HG02885 (cell line): ENCODE measurements around the gene GALC.
"Not testable (repeated sequence)": the region's sequence is repeated elsewhere in the genome, so short reads cannot be mapped to it uniquely, and the experiment has no call there.

Experiments
- ATAC-seq: cut with Tn5 transposase; IDR thresholded peaks from one replicate; pipeline ENCODE4 v1.9.1; 2021; ENCODE audit warnings: mild to moderate bottlenecking; ENCODE audit not compliant: unreplicated experiment, poor library complexity

The GALC gene

DNA sequence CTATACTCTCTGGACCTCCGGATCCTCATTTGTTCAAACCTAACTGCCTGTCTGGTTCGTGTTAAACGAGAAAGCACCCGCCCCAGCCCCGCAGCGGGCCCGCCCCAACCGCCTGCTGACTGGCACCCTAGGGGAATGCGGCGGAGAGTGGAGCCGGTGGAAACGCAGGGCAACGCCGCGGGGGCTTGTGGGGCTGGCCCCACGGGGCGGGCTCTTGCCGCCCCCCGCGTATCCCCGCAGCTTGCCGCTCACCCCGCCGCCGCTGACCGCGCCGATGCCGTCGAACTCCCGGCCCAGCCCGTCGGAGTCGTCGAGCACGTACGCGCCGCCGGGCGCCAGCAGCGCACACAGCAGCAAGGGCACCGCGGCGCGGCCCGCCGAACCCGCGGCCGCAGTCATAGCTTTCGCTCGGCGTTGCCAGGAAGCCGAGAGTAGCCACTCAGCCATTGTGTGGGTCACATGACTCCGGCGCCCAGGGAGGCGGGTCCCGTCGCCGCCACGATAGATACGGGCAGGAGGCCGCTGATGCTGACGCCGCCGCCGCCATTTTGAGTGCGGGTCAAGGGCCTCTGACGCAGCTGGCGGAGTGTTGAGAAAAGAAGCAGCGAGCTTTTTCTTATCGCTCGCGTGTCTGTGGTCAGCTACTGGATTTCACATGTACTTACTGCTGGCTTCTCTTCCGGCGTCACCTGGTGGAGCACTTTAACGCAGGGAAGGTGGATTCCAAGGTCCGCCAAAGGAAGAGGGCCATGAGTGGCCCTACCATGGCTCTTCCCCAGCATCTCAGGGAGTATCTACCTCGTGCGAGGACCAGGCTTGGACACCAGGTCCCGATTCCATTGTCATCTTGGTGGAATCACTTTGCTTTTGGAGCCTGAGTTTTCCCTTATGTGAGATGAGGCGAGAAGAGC, at the start of gene GALC:
GALC (minus strand) TSS at position 465 of the 911 bp plus-strand sequence; CDS start at position 447, 18 bp downstream.
- ATAC-seq, result peak; percentile 85

DNA sequence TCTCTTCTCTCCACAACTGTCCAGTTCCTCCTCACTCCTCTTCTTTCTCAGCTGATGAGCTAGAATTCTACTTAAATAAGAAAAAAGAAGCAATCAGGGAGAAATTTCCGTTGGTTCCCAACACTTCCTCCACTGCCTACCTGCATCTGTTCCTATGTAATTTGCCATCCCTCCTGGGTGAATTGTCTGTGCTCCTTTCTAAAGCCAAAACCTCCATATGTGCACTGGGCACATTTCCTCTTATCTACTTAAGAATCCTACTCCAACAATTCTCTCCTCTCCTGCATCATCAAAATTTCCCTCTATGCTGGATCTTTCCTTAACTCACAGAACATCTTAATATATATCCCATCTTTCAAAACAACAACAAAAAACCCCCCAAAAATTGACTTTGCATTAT, 47.2 kb upstream of the GALC start:
- no peak for ATAC-seq

DNA sequence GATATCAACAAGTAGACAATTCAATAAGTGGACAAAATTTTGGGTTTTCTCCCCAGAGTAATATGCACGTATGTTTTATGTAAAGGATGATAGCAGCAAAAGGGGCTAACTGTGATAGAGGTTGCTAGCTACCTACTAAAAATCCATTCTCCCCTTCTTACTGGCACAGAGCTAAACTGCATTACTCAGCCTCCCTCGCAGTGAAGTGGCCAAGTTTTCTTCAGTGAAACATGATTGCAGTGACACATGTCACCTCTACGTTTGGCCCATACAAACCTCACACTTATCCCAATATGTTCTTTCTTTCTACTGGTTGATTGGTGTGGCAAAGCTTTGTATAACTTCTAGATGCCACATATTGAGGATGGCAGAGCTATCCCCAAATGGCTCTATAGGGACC, 46.2 kb upstream of the GALC start:
- no peak for ATAC-seq

DNA sequence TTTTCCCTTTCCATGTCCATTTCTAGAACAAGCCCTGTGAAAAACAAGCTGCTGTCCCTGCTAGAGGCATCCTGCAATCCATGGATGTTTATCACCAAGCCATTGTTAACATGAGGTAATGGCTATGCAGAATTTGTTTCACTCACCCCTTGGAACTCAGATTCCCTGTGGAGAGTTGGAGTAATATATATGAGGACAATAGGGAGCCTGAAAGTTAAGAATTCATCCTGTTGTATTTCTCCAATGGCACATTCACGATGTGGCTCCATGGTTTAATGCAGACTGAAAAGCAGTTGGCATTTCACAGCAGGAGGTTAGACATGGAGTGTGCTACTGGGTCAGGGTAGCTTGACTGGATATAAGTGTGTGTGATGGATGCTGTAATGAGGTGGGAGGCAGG, 44.3 kb upstream of the GALC start:
- ATAC-seq, result no peak

DNA sequence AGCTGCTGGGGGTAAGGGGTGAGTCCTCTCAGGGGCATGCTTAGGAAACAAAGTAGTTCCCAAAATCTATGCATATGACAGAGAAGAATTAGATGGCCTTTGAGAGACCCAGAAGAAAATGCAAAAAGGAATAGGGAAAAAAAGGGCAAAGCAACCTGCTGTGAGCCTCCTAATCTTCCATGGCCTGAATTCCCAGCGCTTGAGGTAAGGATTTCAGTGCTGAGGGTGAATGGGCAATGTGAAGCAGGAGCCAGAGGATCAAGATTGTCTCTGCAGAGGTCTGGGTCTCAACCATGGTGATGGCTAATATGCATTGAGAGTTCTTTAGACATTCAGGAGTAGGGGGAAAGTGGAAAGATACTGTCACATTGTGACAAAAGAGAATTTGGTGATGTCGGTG, 43.4 kb upstream of the GALC start:
- no peak for ATAC-seq

DNA sequence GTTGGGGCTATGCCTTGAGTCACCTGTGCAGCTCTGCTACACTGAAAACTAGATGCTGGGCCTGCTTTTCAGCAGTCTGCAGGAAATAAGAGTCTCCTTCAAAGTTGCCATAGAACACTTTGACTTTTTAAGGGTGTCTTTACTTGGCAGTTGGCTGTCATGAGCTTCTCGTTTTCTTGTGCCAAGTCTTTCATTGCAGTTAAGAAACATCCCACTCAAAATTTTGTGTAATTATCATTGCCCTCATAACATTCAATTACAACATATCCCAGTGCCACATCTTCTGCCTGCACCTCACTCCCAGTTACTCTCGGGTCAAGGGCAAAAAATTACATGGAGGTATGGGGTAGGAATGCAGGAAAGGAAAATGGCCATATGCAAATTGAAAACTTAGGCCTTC, 41.1 kb upstream of the GALC start:
- no peak for ATAC-seq

DNA sequence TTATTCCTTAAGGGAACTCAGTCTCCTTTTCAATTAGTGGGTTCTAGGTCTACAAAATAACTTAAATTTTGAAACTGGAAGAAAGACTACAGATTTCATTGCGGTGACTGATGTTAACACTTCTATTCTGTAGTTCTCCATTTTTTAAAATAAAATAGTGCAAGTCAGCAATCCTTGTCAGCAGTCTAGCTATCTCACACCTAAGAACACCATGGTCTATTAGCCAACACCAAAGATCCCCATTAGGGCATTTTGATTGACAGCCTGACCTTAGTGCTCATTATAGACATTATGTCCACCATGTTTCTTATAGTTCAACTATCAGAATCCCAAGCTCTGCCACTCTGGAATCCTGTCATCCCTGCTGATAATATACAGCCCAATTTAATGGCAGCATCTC, 39.4 kb upstream of the GALC start:
- ATAC-seq, result no peak

DNA sequence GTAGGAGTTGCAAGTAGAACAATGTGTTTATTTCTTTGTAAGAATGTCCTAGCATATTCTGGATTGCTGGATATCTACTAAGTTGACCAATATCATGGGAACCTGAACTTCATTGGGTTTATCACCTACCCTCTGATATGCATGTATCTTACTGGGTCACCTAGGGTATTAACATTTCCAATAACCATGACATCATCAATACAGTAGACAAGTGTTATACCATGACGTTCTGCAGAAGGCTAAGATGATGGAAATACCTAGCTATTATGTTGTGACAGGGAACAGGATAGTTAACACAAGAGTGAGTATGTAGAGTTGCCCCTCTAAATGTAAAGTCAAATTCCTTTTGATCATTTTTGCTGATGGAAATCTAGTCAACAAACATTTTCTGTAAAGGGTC, 37.9 kb upstream of the GALC start:
- ATAC-seq, result no peak

DNA sequence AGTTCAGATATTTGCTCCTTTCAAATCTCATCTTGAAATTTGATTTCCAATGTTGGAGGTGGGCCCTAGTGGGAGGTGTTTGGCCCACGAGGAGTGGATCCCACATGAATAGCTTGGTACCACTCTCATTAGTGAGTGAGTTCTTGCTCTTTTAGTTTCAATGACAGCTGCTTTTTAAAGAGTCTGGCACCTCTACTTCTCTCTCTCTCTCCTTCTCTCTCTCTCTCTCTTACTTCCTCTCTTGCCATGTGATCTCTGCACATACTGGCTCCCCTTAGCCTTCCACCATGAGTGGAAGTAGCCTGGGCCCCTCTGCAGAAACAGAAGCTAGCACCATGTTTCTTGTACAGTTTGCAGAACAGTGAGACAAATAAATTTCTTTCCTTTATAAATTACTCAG, 37.1 kb upstream of the GALC start:
- no peak for ATAC-seq

DNA sequence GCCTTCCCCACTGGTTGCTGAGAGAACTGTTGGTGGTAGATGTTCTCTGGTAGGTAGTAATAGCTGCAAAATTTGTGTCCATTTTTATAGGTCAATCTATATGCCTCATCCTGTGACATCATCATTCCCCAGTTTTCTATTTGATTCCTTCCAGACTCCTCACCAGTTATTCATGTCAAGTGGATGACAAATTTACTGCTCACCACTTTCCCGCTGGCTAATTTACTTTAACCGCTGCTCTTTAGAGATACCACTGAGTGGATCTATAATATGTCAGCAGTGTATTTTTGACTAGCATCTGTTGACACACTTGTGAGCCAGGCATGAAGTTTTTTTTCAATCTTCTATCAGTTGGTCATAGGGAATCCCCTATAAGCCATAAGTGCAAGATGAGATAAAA, 36.5 kb upstream of the GALC start:
- ATAC-seq, result no peak

DNA sequence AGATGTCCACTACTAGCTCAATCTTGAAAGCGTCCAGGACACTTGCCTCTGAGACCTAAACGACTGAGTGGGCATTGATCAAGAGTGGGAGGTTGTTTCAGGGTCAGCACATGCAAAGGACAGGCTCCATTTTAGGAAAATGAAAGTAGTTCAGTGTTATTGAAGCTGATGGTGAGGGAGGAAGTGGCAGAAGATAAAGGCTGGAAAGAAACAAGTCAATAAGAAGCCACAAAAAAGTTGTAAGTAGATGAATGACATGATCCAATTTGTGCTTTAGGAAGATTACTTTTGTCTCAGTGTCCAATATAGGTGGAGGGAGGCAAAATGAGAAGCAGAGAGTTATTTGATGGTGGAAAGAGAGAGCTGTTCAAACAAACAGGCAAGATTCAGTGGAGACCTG, 33.9 kb upstream of the GALC start:
- ATAC-seq, result peak; percentile 65

DNA sequence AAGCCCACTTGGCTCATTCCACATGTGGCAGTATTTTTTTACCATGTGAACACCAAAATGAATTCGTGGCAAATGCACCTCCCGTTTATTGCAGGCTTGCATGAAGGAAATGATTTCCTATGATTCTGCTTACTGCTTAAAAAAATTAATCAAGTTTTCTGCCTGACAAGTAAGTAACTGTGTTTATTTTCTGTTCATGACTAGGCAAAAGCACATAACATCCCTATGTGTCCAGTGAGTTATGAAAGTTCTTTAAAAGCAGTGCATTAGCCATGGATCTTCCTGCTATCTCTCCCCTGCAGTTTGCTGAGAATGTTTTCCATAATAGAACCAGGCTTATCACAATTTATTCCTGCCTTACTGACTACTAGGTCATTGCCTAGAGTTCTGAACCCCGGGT, 32.3 kb upstream of the GALC start:
- no peak for ATAC-seq

DNA sequence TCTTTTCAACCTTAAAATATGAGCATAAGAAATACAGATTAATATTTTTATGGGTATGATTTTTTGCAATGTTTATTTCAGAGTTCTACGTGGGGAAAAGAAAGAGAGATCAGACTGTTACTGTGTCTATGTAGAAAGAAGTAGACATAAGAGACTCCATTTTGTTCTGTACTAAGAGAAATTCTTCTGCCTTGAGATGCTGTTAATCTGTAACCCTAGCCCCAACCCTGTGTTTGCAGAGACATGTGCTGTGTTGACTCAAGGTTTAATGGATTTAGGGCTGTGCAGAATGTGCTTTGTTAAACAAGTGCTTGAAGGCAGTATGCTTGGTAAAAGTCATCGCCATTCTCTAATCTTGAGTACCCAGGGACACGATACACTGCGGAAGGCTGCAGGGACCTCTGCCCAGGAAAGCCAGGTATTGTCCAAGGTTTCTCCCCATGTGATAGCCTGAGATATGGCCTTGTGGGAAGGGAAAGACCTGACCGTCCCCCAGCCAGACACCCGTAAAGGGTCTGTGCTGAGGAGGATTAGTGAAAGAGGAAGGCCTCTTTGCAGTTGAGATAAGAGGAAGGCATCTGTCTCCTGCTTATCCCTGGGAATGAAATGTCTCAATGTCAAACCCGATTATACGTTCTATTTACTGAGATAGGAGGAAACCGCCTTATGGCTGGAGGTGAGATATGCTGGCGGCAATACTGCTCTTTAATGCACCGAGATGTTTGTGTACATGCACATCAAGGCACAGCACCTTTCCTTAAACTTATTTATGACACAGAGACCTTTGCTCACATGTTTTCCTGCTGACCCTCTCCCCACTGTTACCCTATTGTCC, 31.5 kb upstream of the GALC start:
- not testable (repeated sequence) for ATAC-seq

DNA sequence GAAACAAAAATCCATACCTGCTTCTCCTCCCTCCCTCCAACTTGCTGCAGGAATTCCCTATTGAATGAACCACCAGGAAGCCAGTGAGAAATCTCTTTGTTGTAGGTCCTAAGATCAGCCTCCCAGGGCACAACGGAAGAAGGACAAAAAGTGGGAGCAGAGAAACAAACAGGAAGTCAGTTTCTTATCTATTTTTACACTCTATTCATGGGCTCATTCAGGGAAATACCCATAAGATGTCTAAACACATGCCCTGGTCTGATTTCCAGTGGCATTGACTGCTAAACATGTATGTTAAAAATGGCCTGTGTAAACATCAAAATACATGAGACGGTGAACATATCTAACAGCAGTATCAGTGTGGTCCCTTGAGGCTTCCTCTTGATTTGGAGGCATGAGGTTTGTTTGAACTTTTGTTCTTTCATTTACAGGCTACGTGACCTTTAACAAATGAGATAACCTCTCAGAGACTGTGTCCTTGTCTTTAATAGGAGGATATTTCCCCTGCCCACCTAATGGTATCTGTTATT, 30.7 kb upstream of the GALC start:
- no peak for ATAC-seq

DNA sequence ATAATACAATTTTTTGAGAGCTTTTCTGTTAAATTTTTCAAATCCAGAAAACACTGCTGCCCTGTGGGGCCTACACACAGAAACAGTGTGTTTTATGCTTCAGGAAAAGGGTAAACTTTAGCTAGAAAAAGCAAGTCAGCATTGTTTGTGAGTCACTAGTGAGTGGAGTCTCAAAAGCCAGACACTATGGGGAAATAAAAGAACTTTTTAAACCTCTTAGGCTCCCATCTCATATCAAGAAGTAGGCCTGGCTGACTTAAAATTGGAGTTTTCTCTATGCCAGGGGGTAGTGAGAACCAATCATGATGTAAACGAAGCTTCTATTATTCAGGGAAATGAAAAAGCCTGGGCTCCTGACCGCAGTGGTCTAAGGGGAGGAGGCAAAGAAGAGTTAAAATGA, 24.6 kb upstream of the GALC start:
- no peak for ATAC-seq

DNA sequence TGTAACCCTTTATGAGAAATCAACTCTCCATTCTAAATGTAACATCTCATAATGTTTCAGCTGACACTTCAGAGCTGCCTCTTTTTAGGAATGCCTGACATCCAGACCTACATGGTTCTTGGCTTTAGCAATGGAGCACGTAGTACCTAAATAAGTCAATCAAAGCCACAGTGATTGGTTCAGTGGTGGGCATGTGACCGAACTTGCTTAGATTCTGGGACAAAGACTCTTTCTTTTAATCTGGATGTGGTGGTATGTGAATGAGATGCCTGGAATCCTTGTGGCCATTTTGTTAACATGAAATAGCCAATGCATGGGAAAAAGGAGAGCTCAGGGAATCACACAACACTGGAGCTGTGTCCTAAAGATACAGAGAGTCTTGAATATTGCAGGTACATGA, 23.8 kb upstream of the GALC start:
- ATAC-seq, result no peak

DNA sequence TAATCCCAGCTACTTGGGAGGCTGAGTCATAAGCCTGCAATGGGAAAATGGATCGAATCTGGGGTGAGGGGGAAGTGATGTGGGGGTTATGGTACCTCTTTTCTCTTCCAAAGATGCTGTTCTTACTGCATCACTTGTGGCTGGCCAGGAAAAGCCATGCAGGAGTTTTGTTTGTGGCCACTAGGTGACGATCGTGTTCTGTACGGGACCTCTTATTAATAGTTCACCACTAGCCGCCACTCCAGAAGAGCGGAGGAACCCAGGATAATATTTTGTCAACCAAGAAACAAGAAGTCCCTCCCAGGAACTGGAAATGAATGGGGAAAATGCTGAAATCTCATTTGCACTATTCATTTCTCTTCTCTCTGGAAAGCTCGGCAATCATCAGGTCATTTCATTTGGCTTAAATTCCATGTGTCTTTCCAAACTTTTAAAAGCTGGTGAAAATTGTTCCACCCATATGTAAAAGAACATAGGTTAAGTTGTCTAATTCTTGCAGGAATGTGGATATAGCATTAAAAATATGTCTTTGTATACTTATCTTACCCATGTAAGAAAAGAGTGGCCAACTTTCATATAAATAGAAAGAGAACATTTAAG, 20.9 kb upstream of the GALC start:
- ATAC-seq, result peak; percentile 97

DNA sequence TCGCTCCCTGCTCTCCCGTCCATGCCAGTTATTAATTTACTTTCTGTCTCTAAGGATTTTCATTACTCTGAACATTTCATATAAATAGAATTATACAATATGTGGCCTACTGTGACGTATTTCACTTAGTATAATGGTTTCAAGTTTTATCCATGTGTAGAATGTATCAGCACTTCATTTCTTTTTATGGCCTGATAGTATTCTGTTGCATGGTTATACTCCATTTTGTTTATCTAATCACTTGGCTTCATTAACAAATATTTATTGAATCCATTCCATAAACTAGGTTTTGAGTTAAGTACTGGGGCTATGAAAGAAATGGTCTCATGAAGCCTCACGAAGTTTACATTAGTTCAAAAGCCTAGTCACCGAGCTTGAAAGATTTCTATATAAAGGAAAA, 19.5 kb upstream of the GALC start:
- no peak for ATAC-seq

DNA sequence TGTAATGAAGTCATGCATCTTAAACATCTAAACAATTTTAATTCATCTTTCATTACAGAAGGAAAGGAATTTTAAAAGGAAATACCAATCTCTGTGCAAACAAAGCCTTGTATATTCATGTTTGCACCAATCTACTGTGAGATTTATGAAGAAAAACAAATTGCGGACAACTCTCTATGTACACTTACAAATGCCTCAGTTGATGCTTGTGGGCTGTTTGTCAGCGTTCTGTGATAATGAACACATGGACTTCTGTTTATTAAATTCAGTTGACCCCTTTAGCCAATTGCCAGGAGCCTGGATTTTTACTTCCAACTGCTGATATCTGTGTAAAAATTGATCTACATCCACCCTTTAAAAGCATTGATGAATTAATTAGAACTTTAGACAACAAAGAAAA, 17.3 kb upstream of the GALC start:
- no peak for ATAC-seq

DNA sequence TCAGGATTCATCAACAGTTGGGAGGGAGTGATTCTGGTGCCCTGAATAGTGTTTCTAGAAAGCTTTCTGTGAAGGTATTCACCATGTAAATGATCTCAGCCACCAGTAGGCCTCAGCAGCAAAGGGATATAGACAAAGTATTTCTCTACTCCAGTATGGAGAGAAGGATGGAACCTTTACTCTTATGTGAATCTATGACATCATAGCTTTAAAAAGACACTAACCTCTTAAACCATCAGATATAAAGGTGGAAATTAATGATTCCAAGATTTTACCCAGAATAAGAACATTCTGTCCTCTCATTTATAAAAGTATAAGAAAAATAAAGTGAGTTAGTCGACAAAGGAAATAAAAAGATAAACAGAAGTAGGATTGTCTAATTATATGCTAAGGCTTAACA, 16.5 kb upstream of the GALC start:
- ATAC-seq, result no peak
